ENCODE results near the gene C1QTNF3.

C1QTNF3 gene

DNA sequence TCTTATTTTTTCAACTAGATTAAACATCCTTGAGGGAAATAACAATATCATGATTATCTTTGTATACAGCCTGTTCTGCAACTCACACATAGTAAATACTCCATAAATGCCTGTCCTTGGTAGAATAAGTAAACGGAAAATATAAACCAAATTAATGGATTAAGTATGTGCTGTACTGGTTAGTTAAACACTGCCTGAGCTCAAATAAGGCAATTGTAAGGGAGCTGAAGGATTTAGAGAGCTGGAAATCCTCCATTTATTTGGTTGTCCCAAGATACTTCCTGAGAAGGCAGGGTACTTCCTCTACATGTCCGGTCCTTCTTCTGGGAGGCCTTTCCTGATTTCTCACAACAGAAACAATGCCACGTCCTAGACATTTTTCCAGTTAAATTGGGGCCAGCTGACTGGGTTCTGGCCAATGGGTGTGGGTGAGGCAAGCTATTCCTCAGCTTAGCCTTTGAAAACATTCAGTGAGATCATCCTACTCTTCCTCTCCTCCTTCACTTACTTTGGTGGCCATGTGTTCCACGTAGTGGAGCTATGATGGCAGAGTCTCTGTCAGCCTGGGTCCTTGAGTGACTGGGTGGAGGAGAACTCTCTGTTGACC lies 8.5 kb upstream of the C1QTNF3 start:
- Histone ChIP-seq H3K4me1 (ENCODE audit: control insufficient read depth, insufficient read depth, low read length, unreplicated experiment) (peaks cover 4% of the 10 kb centered on the region), H2AFZ (ENCODE audit: low read length, unreplicated experiment) (no peak overlapping the region), H3K27me3 (ENCODE audit: insufficient read depth, low read length) (no peaks in the 10 kb centered on the region), H3K79me2 (ENCODE audit: control insufficient read depth, insufficient read depth, low read length, unreplicated experiment) (no peaks in the 10 kb centered on the region), H3K36me3 (ENCODE audit: insufficient read depth, low read length) (no peaks in the 10 kb centered on the region), H3K27ac (ENCODE audit: low read depth, low read length) (no peak overlapping the region), H3K4me3 (ENCODE audit: low read depth, low read length) (no peak overlapping the region)

DNA sequence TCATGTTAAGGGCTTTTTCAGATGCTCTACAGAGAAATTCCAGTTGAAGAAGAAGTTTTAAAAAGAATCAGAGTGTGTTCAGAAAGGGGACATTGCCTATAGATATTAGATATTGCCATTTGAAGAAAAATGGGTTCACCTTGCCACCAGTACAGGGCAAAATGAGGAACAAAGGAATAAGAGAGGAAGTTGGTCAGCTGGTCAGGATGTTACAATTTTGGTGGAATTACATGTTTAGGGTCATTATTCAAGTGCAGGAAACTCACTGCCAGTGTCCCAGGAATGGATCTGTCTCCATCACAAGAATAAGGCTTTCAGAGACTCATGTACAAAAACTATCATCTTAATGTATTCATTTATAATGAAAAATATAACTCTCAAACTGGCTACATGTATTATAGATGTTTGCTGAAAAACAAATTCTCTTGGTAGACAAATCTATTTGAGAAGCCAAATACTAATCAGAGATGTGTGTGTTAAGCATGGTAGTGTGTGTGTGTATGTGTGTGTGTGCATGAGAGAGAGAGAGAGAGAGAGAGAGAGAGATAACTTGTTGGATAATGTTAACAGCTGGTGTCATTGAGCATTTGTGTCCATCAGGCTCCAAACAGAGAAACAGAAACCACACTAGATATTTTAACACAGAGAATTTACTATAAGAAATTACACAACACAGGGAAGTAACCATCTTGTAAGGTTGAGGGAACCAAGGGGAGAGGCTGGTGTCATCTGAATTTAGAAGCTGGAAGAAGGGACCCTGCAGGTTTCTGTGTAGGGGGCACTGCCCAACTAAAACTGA lies 5.0 kb upstream of the C1QTNF3 start:
- no peaks in the 10 kb centered on the region for H3K79me2 ChIP-seq (ENCODE audit: control insufficient read depth, insufficient read depth, low read length, unreplicated experiment)
- H3K4me3 ChIP-seq (ENCODE audit: low read depth, low read length), result no peak overlapping the region
- no peak overlapping the region for H2AFZ ChIP-seq (ENCODE audit: low read length, unreplicated experiment)
- H3K27me3 ChIP-seq (ENCODE audit: insufficient read depth, low read length), result peaks cover under 1% of the 10 kb centered on the region; the same call in 1 of the 2 replicates
- H3K27ac ChIP-seq (ENCODE audit: low read depth, low read length), result no peak overlapping the region
- no peaks in the 10 kb centered on the region for H3K36me3 ChIP-seq (ENCODE audit: insufficient read depth, low read length)
- H3K4me1 ChIP-seq (ENCODE audit: control insufficient read depth, insufficient read depth, low read length, unreplicated experiment), result peaks cover 9% of the 10 kb centered on the region

DNA sequence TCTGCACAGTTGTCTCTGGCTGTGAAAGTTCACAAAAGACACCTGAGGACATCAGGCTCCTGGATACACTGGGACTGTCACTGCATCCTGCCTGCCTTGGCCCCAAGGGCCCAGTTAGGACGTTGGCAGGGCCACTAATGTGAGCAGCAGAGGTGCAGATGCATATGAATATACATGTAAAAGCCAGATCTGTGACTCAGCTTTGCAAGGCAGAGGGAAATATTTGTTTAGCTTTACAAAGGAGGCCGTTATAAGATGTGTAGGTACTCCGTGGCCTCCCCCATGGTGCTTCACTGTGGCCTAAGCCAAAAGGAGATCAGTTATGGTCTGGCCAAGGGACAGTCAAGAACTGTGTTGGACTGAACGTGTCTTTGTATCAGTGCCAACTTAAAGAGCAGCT lies 4.1 kb upstream of the C1QTNF3 start:
- H3K79me2 ChIP-seq (ENCODE audit: control insufficient read depth, insufficient read depth, low read length, unreplicated experiment), result no peaks in the 10 kb centered on the region
- no peak overlapping the region for H3K4me3 ChIP-seq (ENCODE audit: low read depth, low read length)
- no peak overlapping the region for H2AFZ ChIP-seq (ENCODE audit: low read length, unreplicated experiment)
- peaks cover 7% of the 10 kb centered on the region; the same call in 1 of the 2 replicates for H3K27me3 ChIP-seq (ENCODE audit: insufficient read depth, low read length)
- no peak overlapping the region for H3K27ac ChIP-seq (ENCODE audit: low read depth, low read length)
- no peaks in the 10 kb centered on the region for H3K36me3 ChIP-seq (ENCODE audit: insufficient read depth, low read length)
- peaks cover 9% of the 10 kb centered on the region for H3K4me1 ChIP-seq (ENCODE audit: control insufficient read depth, insufficient read depth, low read length, unreplicated experiment)

DNA sequence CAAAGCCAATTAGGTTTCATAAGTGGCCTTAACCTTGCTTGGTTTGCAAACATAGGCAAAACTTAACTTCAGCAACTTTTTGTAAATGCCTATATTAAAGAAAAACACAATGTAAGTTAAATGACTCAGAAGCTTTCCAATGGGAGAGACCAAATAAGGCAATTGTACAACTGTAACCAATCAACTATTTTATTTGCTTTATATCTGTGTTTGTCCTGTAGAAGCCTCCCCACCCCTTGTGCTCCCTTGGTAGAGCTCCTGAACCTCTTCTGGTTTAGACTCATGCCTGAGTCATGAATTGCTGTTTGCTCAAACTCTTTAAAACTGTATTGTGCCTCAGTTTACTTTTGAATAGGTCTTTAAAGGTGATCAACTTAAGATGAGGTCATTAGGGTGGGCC lies 3.0 kb upstream of the C1QTNF3 start:
- H3K4me3 ChIP-seq (ENCODE audit: low read depth, low read length), result no peak overlapping the region

DNA sequence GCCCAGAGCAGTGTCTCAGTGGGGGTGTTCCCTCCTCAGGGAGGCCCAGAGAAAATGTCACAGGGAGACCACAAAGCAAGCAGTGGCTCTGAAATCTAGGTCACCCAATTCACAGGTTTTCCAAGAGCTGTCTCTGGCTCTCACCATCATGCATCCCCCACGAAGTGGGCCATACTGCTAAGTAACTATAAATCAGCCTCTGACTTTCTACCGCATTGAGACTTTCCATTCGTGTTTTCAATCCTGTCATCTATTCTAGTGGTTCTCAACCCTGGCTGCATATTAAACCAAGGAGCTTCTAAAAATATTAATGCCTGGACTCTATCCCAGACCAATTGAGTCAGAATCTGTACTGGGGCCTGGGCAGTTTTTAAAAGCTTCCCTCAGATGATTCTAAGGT lies 2.0 kb upstream of the C1QTNF3 start:
- Histone ChIP-seq H2AFZ (ENCODE audit: low read length, unreplicated experiment) (no peak overlapping the region), H3K4me1 (ENCODE audit: control insufficient read depth, insufficient read depth, low read length, unreplicated experiment) (peaks cover 9% of the 10 kb centered on the region), H3K79me2 (ENCODE audit: control insufficient read depth, insufficient read depth, low read length, unreplicated experiment) (no peaks in the 10 kb centered on the region), H3K27me3 (ENCODE audit: insufficient read depth, low read length) (peaks cover 23% of the 10 kb centered on the region; the same call in 1 of the 2 replicates), H3K4me3 (ENCODE audit: low read depth, low read length) (no peak overlapping the region), H3K27ac (ENCODE audit: low read depth, low read length) (no peak overlapping the region), H3K36me3 (ENCODE audit: insufficient read depth, low read length) (no peaks in the 10 kb centered on the region)

More for the DNA sequence above, 3.0 kb upstream of the C1QTNF3 start:
- Histone ChIP-seq H3K79me2 (ENCODE audit: control insufficient read depth, insufficient read depth, low read length, unreplicated experiment) (no peaks in the 10 kb centered on the region), H3K4me1 (ENCODE audit: control insufficient read depth, insufficient read depth, low read length, unreplicated experiment) (peaks cover 9% of the 10 kb centered on the region), H3K27me3 (ENCODE audit: insufficient read depth, low read length) (peaks cover 16% of the 10 kb centered on the region; the same call in 1 of the 2 replicates), H3K27ac (ENCODE audit: low read depth, low read length) (no peak overlapping the region), H3K36me3 (ENCODE audit: insufficient read depth, low read length) (no peaks in the 10 kb centered on the region), H2AFZ (ENCODE audit: low read length, unreplicated experiment) (no peak overlapping the region)

DNA sequence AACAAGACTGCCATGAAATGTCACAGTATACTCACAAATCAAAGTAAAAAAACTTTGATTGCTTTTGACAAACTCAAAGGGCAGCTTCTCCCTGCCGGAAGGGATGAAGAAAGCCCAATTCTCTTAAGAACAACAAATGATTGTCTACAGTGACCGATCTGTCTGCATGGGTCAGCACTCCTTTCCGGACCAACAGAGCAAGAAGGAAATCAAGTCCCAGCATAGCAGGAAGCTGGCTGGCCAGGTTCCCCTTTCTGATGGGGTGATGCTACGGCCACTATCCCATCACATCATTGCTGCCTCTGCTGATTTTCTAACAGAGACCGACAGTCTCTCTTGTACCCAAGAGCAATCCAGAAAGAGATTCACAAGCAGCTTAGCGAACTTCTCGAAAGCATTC lies 692 bp downstream of the C1QTNF3 start:
- Histone ChIP-seq H2AFZ (ENCODE audit: low read length, unreplicated experiment) (no peak overlapping the region), H3K4me3 (ENCODE audit: low read depth, low read length) (no peak overlapping the region), H3K36me3 (ENCODE audit: insufficient read depth, low read length) (no peaks in the 10 kb centered on the region), H3K4me1 (ENCODE audit: control insufficient read depth, insufficient read depth, low read length, unreplicated experiment) (peaks cover 9% of the 10 kb centered on the region), H3K27ac (ENCODE audit: low read depth, low read length) (no peak overlapping the region), H3K79me2 (ENCODE audit: control insufficient read depth, insufficient read depth, low read length, unreplicated experiment) (no peaks in the 10 kb centered on the region), H3K27me3 (ENCODE audit: insufficient read depth, low read length) (peaks cover 47% of the 10 kb centered on the region)

DNA sequence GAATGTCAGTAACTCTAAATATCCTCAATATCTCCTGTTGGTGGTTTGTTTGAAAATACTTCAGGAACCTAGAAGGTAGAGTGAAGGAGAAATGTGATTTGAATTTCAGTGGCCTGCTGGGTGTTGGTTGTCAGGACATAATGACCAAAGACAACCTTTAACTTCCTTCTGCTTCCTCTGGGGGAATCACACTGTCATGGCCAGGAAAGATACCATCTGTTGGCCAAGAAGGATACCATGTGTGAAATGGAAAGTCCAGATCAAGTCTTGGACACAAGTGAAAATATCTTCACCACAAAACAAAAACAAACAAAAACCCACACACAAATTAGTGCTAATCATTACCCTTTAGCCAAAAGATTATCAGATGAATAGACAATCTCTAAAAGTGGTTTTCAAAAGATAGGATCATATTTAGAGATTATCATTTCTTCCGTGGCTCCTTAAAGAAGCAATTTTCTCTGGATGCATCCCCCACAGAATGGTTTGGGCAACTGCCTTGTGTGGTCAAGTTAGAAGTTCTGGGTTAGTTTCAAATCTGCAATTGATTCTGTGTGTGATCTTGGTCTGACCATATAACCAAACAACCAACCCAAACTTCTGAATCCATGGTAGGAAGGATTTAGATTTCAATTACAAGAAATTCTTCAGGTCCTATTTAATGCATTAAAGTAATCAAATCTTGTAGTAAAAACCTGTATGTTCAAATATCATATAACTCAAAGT lies 1.6 kb downstream of the C1QTNF3 start:
- H3K4me1 ChIP-seq (ENCODE audit: control insufficient read depth, insufficient read depth, low read length, unreplicated experiment), result peaks cover 9% of the 10 kb centered on the region
- H3K27me3 ChIP-seq (ENCODE audit: insufficient read depth, low read length), result peaks cover 51% of the 10 kb centered on the region
- no peak overlapping the region for H2AFZ ChIP-seq (ENCODE audit: low read length, unreplicated experiment)
- H3K36me3 ChIP-seq (ENCODE audit: insufficient read depth, low read length), result no peaks in the 10 kb centered on the region
- H3K79me2 ChIP-seq (ENCODE audit: control insufficient read depth, insufficient read depth, low read length, unreplicated experiment), result no peaks in the 10 kb centered on the region
- H3K27ac ChIP-seq (ENCODE audit: low read depth, low read length), result no peak overlapping the region
- H3K4me3 ChIP-seq (ENCODE audit: low read depth, low read length), result no peak overlapping the region

DNA sequence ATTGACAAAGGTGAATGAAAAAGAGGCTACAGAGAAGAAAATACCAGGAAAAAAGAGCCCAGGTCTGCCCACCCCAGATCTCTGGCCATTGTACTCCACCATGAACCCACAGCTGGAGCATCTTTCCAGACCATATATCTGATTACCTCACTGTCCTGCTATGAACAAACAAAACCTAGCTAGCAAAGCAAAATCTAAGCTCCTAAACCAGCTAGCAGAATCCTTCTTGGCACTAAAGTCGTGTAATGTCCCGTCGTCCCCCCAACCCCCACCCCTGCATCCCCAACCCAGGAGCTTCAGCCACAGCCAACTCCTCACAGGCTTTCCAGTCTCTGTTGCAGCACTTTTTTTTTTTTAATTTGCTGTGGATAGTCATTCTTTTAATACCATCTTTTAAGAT lies 2.5 kb downstream of the C1QTNF3 start:
- H3K27me3 ChIP-seq (ENCODE audit: insufficient read depth, low read length), result peaks cover 51% of the 10 kb centered on the region
- H3K4me3 ChIP-seq (ENCODE audit: low read depth, low read length), result no peak overlapping the region
- H3K79me2 ChIP-seq (ENCODE audit: control insufficient read depth, insufficient read depth, low read length, unreplicated experiment), result no peaks in the 10 kb centered on the region
- H3K36me3 ChIP-seq (ENCODE audit: insufficient read depth, low read length), result no peaks in the 10 kb centered on the region
- no peak overlapping the region for H3K27ac ChIP-seq (ENCODE audit: low read depth, low read length)
- no peak overlapping the region for H2AFZ ChIP-seq (ENCODE audit: low read length, unreplicated experiment)
- H3K4me1 ChIP-seq (ENCODE audit: control insufficient read depth, insufficient read depth, low read length, unreplicated experiment), result no peaks in the 10 kb centered on the region

DNA sequence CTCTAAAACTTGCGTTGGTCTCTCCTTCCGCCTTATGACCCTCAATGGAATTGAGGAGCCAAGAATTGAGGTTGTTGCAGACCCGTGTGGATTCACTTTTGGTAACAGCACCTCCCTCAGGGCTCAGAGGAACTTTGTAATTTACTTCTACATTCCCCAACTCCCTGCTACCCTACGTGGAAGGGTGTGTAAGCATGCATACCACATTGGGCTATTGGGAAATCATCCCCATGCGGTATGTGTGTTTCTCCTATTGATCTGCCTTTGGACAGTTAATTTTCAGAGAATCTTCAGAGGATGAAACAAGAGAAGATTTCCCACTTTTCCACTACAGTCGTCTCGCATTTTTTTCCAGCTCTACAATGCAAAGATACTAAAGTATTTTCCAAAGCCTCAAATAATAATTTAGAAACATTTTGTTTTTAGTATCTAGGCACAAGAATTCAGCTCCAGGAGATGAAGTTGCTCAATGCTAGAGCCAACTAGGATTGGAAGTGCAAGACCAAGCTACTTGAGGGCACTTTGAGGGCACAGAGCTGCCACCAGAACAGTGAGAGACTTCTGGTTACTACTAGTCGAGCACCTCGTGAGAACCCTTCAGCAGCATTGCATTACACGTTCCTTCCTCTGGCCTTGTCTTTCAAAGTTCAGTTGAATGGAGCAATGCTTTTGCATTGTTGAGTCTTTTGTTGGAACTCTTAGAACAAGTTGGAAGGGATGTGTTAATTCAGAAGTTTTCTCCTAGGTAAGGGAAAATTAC lies 3.4 kb downstream of the C1QTNF3 start:
- H3K27me3 ChIP-seq (ENCODE audit: insufficient read depth, low read length), result peaks cover 51% of the 10 kb centered on the region
- no peaks in the 10 kb centered on the region for H3K4me1 ChIP-seq (ENCODE audit: control insufficient read depth, insufficient read depth, low read length, unreplicated experiment)
- no peaks in the 10 kb centered on the region for H3K79me2 ChIP-seq (ENCODE audit: control insufficient read depth, insufficient read depth, low read length, unreplicated experiment)
- H3K36me3 ChIP-seq (ENCODE audit: insufficient read depth, low read length), result no peaks in the 10 kb centered on the region
- no peak overlapping the region for H2AFZ ChIP-seq (ENCODE audit: low read length, unreplicated experiment)
- H3K27ac ChIP-seq (ENCODE audit: low read depth, low read length), result no peak overlapping the region
- no peak overlapping the region for H3K4me3 ChIP-seq (ENCODE audit: low read depth, low read length)

DNA sequence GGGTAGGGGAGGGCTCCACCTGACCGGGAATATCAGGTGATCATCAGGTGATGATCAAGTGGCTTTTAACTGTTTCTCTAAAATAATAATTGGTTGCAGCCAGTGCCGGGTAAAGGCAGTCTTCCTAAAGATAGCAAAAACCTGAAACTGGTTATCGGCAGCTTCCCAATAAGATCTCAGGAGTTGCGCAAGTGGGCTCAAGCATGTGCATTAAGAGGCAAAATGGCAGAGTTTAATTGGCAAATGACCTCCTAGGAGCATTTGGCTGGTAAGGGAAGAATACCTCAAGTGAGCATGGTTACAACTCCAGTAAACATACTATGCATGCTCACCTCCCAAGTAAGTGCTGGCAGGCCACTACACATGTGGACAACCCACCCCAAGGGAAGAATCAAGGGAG lies 4.2 kb downstream of the C1QTNF3 start:
- H3K4me1 ChIP-seq (ENCODE audit: control insufficient read depth, insufficient read depth, low read length, unreplicated experiment), result no peaks in the 10 kb centered on the region
- H3K27me3 ChIP-seq (ENCODE audit: insufficient read depth, low read length), result peaks cover 51% of the 10 kb centered on the region
- no peak overlapping the region for H3K27ac ChIP-seq (ENCODE audit: low read depth, low read length)
- H3K79me2 ChIP-seq (ENCODE audit: control insufficient read depth, insufficient read depth, low read length, unreplicated experiment), result no peaks in the 10 kb centered on the region
- H3K36me3 ChIP-seq (ENCODE audit: insufficient read depth, low read length), result no peaks in the 10 kb centered on the region
- no peak overlapping the region for H2AFZ ChIP-seq (ENCODE audit: low read length, unreplicated experiment)
- H3K4me3 ChIP-seq (ENCODE audit: low read depth, low read length), result no peak overlapping the region
